Karpas-422 (cell line): ENCODE results near the gene TCFL5. TPM values are rescaled to one million over a fixed set of nuclear protein-coding genes. Genes with fewer than 3 reads are reported as not detected.

ENCODE experiments used
- DNase-seq: peaks from one replicate; pipeline ENCODE4 v3.0.0-alpha.2; 2015
- H2AFZ ChIP-seq: fragments of 200-600 bp; sonication (generic); 2 replicates; pipeline ENCODE4 v1.6.1; 2014; ENCODE audit warnings: antibody characterized with exemption, low read length, mixed read lengths
- H3K27ac ChIP-seq: fragments of 200-600 bp; sonication (generic); 2 replicates; pipeline ENCODE4 v1.5.1; 2014; ENCODE audit warnings: mild to moderate bottlenecking, low read length, moderate library complexity
- H3K27me3 ChIP-seq: fragments of 200-600 bp; sonication (generic); 2 replicates; pipeline ENCODE4 v1.6.1; 2014; ENCODE audit warnings: low read length, mixed read lengths
- H3K36me3 ChIP-seq: fragments of 200-600 bp; sonication (generic); 2 replicates; pipeline ENCODE4 v1.6.1; 2014; ENCODE audit warnings: low read length, mixed read lengths; ENCODE audit not compliant: insufficient read depth
- H3K4me1 ChIP-seq: fragments of 200-600 bp; sonication (generic); 2 replicates; pipeline ENCODE4 v1.6.1; 2014; ENCODE audit warnings: mild to moderate bottlenecking, low read length, mixed read lengths
- H3K4me2 ChIP-seq: fragments of 200-600 bp; sonication (generic); 2 replicates; pipeline ENCODE4 v1.6.1; 2014; ENCODE audit warnings: low read length, low read depth, mild to moderate bottlenecking; ENCODE audit not compliant: poor library complexity, severe bottlenecking
- H3K4me3 ChIP-seq: fragments of 200-600 bp; sonication (generic); 2 replicates; pipeline ENCODE4 v1.5.1; 2014; ENCODE audit warnings: mild to moderate bottlenecking, antibody characterized with exemption, low read length, mixed read lengths
- H3K79me2 ChIP-seq: fragments of 200-600 bp; sonication (generic); 2 replicates; pipeline ENCODE4 v1.6.1; 2014; ENCODE audit warnings: mild to moderate bottlenecking, low read length, mixed read lengths
- H3K9ac ChIP-seq: fragments of 200-600 bp; sonication (generic); 2 replicates; pipeline ENCODE4 v1.6.0; 2014; ENCODE audit warnings: low read length
- H3K9me2 ChIP-seq: fragments of 200-600 bp; sonication (generic), shearing (Covaris generic); replicated peaks from 2 replicates; pipeline ENCODE4 v1.6.0; 2014; ENCODE audit warnings: mild to moderate bottlenecking, low read length, moderate library complexity; ENCODE audit not compliant: insufficient read depth
- H3K9me3 ChIP-seq: fragments of 300-700, 200-600 bp; sonication (generic); 2 replicates; pipeline ENCODE4 v1.6.1; 2014; ENCODE audit warnings: low read length, mixed read lengths
- H4K20me1 ChIP-seq: fragments of 200-600 bp; sonication (generic); 2 replicates; pipeline ENCODE4 v1.6.1; 2014; ENCODE audit warnings: mild to moderate bottlenecking, antibody characterized with exemption, low read length, low read depth; ENCODE audit not compliant: insufficient read depth
- total RNA-seq: library from RNA; depleted of rRNA; stranded (reverse); fragments of >200 nt; shearing (Covaris generic); gene quantifications from 2 replicates; pipeline ENCODE4 v1.2.3, GENCODE V29; 2014; ENCODE audit warnings: low replicate concordance

Gene TCFL5
- total RNA-seq, 1 experiment from 2014 or later, result 11.5 TPM

DNA sequence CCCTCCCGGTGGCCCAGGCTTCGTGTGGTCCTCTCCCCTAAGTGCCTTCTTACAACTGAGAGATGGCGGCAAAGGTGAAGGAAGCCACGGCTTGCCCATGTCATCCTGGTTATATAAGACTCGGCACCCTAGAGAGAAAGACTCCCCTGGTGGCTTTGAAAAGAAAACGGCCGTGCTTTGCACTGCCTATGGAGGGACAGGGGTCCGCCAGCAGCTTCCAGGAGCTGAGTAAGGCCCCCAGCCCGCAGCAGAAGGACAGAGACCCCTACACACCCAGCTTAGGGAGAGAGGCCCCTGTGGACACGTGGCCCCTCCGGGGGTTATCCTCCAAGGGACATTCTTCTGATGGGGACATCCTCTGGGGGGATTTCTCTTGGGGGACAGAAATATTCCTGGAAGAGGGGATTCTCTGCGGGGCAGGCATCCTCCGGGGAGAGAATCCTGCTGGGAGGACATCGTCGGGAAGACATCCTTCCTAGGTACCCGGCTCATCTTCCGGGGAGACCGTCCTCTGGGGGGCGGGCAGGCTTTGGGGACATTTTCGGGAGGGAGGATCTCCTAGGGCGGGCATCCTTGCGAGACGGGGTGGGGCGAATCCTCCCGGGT is 57.5 kb downstream of the TCFL5 start:
- H3K9me3 ChIP-seq, result no peaks in the 10 kb centered on the region
- peaks cover 9% of the 10 kb centered on the region for H3K36me3 ChIP-seq
- H3K4me2 ChIP-seq, result peak overlapping the region; percentile 81
- no peaks in the 10 kb centered on the region for H3K9me2 ChIP-seq
- peak overlapping the region; percentile 69; the same call in 1 of the 2 replicates for H2AFZ ChIP-seq
- H3K4me1 ChIP-seq, result peaks cover 32% of the 10 kb centered on the region
- H3K9ac ChIP-seq, result peak overlapping the region; percentile 95
- H3K79me2 ChIP-seq, result peaks cover 23% of the 10 kb centered on the region
- peak overlapping the region; percentile 69 for H3K27ac ChIP-seq
- H3K27me3 ChIP-seq, result no peaks in the 10 kb centered on the region
- H4K20me1 ChIP-seq, result peaks cover 32% of the 10 kb centered on the region
- H3K4me3 ChIP-seq, result peak overlapping the region; percentile 64
- peak; percentile 75 for DNase-seq

GRCh38 chr20:62802026-62802712 is 59.5 kb downstream of the TCFL5 start:
- H3K27me3 ChIP-seq, result no peaks in the 10 kb centered on the region
- no peak overlapping the region for H3K4me2 ChIP-seq
- H3K4me3 ChIP-seq, result no peak overlapping the region
- no peak overlapping the region for H3K27ac ChIP-seq
- H3K9ac ChIP-seq, result no peak overlapping the region
- H4K20me1 ChIP-seq, result peaks cover 18% of the 10 kb centered on the region
- H3K4me1 ChIP-seq, result peaks cover 28% of the 10 kb centered on the region
- H3K9me3 ChIP-seq, result no peaks in the 10 kb centered on the region
- peaks cover 24% of the 10 kb centered on the region for H3K79me2 ChIP-seq
- peaks cover 15% of the 10 kb centered on the region for H3K36me3 ChIP-seq
- no peak overlapping the region for H2AFZ ChIP-seq
- peak; percentile 40 for DNase-seq
- H3K9me2 ChIP-seq, result no peaks in the 10 kb centered on the region

- H3K27ac ChIP-seq, result no peak overlapping the region
- H3K4me3 ChIP-seq, result no peak overlapping the region
- peaks cover 25% of the 10 kb centered on the region for H3K4me1 ChIP-seq
- no peaks in the 10 kb centered on the region for H3K9me2 ChIP-seq
- no peak overlapping the region for H3K4me2 ChIP-seq
- no peaks in the 10 kb centered on the region for H3K27me3 ChIP-seq
- H3K9me3 ChIP-seq, result no peaks in the 10 kb centered on the region
- no peak overlapping the region for H3K9ac ChIP-seq
- DNase-seq, result peak; percentile 41
- H2AFZ ChIP-seq, result no peak overlapping the region
- H3K79me2 ChIP-seq, result peaks cover 22% of the 10 kb centered on the region
- peaks cover 15% of the 10 kb centered on the region for H3K36me3 ChIP-seq
- peaks cover 11% of the 10 kb centered on the region for H4K20me1 ChIP-seq
These were observed 60.2 kb downstream of the TCFL5 start for GRCh38 chr20:62801284-62802010.

DNA sequence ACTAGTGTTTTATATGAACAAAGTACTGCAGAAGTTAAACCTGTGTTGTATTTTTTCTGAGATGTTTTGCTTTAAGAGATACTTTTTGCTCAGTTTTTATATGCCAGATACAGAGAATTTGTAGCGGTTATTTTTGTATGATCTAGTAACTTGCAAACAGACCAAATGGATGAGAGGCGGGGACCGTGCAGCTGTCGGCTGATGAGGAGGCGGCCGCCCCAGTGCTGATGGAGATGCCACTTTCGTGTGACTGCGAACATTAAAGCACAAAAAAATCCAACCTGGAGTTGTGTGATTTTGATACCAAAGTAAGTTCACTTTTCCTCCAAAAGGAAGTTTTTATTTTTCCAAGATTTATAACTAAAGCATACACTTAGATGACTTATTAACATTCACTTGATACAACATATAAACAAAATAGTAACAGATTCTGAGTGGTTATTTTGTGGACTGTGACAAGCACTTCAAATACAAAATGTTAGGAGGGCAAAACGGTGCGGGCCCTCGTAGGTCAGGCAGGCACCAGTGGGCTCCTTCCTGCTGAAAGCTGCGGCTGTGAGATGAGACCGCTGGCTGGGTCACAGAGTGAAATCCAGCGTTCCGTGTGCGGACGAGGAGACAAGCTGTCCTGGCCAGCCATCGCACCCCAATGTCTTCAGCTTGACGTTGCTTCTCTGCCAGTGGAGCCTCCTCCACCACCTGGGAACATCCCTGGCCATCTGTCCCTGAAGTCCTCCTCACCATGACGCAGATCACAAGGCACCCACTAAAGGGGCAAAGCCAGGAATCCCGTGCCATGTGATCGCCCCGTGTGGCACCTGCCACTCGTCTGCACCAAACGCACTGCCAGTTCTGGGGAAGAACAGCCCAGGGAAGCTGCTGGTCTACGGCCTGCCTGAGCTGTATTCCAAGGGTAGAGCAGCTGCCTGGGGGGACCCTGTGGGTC is 61.0 kb downstream of the TCFL5 start:
- Histone ChIP-seq H3K9me2 (no peaks in the 10 kb centered on the region), H3K4me3 (no peak overlapping the region), H3K27ac (no peak overlapping the region), H3K27me3 (no peaks in the 10 kb centered on the region), H3K79me2 (peaks cover 14% of the 10 kb centered on the region), H3K4me2 (no peak overlapping the region), H3K4me1 (peaks cover 23% of the 10 kb centered on the region), H3K9me3 (no peaks in the 10 kb centered on the region), H3K36me3 (peaks cover 15% of the 10 kb centered on the region), H2AFZ (no peak overlapping the region), H4K20me1 (peaks cover 3% of the 10 kb centered on the region; the same call in 1 of the 2 replicates), H3K9ac (no peak overlapping the region)
- DNase-seq, result no peak

DNA sequence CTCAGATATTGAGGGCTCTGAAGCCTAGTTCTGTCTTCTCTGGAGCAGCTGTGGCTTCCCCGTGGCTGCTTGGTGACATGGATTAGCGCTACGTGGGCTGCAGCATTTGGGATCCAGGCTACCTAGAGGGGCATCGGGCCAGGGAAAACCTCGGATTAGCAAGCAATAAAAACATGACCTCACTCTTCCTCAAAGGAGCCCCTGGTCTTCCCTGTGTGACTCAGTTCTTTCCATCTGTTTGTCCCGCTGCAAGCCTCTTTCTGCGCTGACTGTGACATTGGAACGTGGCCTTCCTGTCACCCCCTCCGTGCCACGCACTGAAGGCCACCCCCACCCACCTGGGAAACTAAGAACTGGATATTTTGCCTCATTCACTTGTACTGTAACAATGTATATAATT is 61.7 kb downstream of the TCFL5 start:
- H3K4me3 ChIP-seq, result no peak overlapping the region
- H4K20me1 ChIP-seq, result no peaks in the 10 kb centered on the region
- no peaks in the 10 kb centered on the region for H3K9me2 ChIP-seq
- no peaks in the 10 kb centered on the region for H3K9me3 ChIP-seq
- H3K36me3 ChIP-seq, result peaks cover 15% of the 10 kb centered on the region
- no peak overlapping the region for H2AFZ ChIP-seq
- DNase-seq, result no peak
- H3K9ac ChIP-seq, result no peak overlapping the region
- no peak overlapping the region for H3K27ac ChIP-seq
- H3K27me3 ChIP-seq, result no peaks in the 10 kb centered on the region
- no peak overlapping the region for H3K4me2 ChIP-seq
- peaks cover 30% of the 10 kb centered on the region for H3K4me1 ChIP-seq
- H3K79me2 ChIP-seq, result peaks cover 7% of the 10 kb centered on the region; the same call in 1 of the 2 replicates

- Histone ChIP-seq H3K27me3 (no peaks in the 10 kb centered on the region), H3K9me2 (no peaks in the 10 kb centered on the region)
These were observed 62.2 kb downstream of the TCFL5 start for GRCh38 chr20:62799459-62799858.

GRCh38 chr20:62799036-62799435 is 62.6 kb downstream of the TCFL5 start:
- no peak overlapping the region for H3K27ac ChIP-seq

More at GRCh38 chr20:62799459-62799858, 62.2 kb downstream of the TCFL5 start:
- Histone ChIP-seq H3K79me2 (0 out of 2 replicates have a peak, but pooled peaks cover 5% of the 10 kb centered on the region), H3K4me3 (no peak overlapping the region), H3K9ac (no peak overlapping the region), H3K4me2 (no peak overlapping the region), H3K9me3 (no peaks in the 10 kb centered on the region), H3K36me3 (peaks cover 15% of the 10 kb centered on the region), H3K4me1 (peaks cover 34% of the 10 kb centered on the region), H4K20me1 (no peaks in the 10 kb centered on the region), H3K27ac (no peak overlapping the region), H2AFZ (no peak overlapping the region)
- DNase-seq, result no peak

More at GRCh38 chr20:62799036-62799435, 62.6 kb downstream of the TCFL5 start:
- no peak overlapping the region for H3K9ac ChIP-seq
- 0 out of 2 replicates have a peak, but pooled peaks cover 5% of the 10 kb centered on the region for H3K79me2 ChIP-seq
- DNase-seq, result no peak
- no peaks in the 10 kb centered on the region for H3K9me2 ChIP-seq
- peaks cover 15% of the 10 kb centered on the region for H3K36me3 ChIP-seq
- H3K27me3 ChIP-seq, result no peaks in the 10 kb centered on the region
- no peak overlapping the region for H3K4me3 ChIP-seq
- no peaks in the 10 kb centered on the region for H4K20me1 ChIP-seq
- no peak overlapping the region for H3K4me2 ChIP-seq
- peaks cover 32% of the 10 kb centered on the region for H3K4me1 ChIP-seq
- H2AFZ ChIP-seq, result no peak overlapping the region
- H3K9me3 ChIP-seq, result no peaks in the 10 kb centered on the region
